Fibroblast of the aortic adventitia (primary cell): ENCODE data around the gene C1orf56. TPM values are rescaled to one million over a fixed set of nuclear protein-coding genes. Genes with fewer than 3 reads are reported as not detected.

Experiments
- DNase-seq: peaks from one replicate; pipeline ENCODE4 v3.0.0-alpha.2; 2010; ENCODE audit warnings: low read depth
- H3K4me3 ChIP-seq: 2 replicates; pipeline ENCODE4 v1.5.1; 2011; ENCODE audit warnings: low read depth, mild to moderate bottlenecking, control low read depth, low read length, moderate library complexity
- total RNA-seq: library from RNA; depleted of rRNA; stranded (reverse); fragments of >200 nt; gene quantifications from 2 replicates; pipeline ENCODE4 v1.2.3, GENCODE V29; 2012; ENCODE audit warnings: low replicate concordance
- TF ChIP-seq, protein P1 (sequence below): IDR thresholded peaks from 2 replicates; pipeline ENCODE4 v1.5.1; 2011; ENCODE audit warnings: mild to moderate bottlenecking, low read length, control low read depth, inconsistent platforms; ENCODE audit not compliant: insufficient read depth

The C1orf56 gene
- total RNA-seq, 1 donor, result 3.3 TPM

DNA sequence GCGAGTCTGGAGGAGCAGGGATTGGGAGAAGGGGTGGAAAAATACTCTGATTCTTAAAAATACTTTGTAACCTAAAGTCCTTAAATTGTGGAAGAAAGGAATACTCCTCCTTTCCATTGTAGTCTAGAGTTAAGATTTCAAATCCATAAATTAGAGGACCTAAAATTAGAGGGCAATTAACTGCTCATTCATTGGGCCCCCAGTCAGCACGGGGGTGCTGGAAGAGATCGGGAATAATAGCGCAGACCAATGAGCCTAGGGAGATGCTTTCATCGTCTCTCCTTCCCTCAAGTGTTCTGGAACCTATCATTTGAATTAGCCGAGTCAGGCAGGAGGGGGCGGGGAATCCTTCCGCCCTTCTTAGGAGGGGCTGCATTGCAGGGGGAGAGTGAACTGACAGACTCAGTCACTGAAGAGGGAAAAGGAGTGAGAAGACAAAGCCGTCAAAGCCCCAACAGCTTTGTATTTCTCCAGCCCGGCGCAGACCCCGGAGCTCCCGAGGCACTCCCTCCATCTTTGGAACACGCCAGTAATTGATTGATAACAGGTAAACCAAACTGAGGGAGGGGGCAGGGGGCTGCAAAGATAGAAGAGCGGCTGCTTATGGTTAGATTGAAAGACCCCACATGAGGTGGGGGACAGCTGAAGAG is 12.6 kb downstream of the C1orf56 start, which contains the start of gene MLLT11:
MLLT11 (plus strand) TSS at position 391 of the 650 bp plus-strand sequence. CDS start 6,828 bp downstream, outside the sequence.
- DNase-seq, result peak; percentile 61
- TF ChIP-seq, protein P1, sequence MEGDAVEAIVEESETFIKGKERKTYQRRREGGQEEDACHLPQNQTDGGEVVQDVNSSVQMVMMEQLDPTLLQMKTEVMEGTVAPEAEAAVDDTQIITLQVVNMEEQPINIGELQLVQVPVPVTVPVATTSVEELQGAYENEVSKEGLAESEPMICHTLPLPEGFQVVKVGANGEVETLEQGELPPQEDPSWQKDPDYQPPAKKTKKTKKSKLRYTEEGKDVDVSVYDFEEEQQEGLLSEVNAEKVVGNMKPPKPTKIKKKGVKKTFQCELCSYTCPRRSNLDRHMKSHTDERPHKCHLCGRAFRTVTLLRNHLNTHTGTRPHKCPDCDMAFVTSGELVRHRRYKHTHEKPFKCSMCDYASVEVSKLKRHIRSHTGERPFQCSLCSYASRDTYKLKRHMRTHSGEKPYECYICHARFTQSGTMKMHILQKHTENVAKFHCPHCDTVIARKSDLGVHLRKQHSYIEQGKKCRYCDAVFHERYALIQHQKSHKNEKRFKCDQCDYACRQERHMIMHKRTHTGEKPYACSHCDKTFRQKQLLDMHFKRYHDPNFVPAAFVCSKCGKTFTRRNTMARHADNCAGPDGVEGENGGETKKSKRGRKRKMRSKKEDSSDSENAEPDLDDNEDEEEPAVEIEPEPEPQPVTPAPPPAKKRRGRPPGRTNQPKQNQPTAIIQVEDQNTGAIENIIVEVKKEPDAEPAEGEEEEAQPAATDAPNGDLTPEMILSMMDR, result no peak
- H3K4me3 ChIP-seq, result peak within 1 kb of the TSS; percentile 89

DNA sequence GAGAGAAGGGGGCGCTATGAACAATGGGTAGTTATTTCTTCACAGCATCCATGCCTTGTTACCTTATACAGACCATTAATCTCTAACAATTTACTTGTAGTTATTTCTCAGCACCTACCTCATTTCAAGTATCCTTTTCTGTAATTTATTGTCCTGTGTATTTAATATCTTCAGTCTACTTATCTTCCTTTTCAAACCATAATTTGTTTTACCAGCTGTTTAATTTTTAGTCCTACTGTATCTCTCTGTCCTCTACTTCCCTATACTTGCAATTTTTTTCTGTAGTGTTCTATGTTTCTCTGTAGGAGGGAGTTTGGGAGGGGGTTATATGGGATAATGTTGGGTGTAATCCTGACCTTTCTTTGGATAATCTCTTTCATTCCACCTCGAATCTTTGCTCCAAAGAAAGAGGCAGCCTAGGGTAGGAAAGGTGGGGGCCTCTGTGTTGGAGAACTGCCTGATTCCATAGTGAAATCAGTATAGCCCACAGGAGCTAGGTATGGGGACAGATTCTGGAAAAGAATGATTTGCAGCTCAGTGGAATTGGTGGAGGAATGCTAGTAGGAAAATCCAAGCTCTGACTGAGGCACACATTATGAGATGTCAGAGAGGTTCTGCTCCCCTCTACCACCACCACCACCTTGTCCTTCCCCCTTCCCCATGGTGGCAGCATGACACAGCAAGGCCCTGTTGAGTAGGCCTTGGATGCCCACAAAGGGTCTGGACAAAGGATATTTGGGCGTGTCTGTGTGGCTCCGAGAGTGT is 13.3 kb downstream of the C1orf56 start:
- peak; percentile 17 for DNase-seq
- H3K4me3 ChIP-seq, result peak overlapping the region; percentile 89
- TF ChIP-seq, protein P1, result no peak

DNA sequence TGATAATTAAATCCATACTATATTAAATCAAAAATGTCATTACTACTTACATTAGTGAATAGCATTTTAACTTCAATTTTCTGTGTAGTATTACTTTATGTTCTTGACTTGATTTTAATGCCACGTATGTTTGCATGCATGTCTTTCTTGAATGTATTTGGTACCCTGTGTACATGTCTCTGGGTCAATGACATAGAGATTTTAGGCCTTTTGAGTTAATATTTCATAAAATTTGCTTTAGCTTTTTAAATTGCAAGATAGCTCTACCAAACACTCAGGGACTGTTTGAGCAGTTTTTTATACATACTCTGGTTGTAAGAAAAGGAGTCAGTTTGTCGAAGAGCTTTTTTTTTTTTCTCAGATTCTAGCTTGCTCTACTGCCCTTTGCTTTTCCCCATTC is 14.2 kb downstream of the C1orf56 start:
- DNase-seq, result peak; percentile 15
- TF ChIP-seq, protein P1, result no peak
- H3K4me3 ChIP-seq, result peak overlapping the region; percentile 89

DNA sequence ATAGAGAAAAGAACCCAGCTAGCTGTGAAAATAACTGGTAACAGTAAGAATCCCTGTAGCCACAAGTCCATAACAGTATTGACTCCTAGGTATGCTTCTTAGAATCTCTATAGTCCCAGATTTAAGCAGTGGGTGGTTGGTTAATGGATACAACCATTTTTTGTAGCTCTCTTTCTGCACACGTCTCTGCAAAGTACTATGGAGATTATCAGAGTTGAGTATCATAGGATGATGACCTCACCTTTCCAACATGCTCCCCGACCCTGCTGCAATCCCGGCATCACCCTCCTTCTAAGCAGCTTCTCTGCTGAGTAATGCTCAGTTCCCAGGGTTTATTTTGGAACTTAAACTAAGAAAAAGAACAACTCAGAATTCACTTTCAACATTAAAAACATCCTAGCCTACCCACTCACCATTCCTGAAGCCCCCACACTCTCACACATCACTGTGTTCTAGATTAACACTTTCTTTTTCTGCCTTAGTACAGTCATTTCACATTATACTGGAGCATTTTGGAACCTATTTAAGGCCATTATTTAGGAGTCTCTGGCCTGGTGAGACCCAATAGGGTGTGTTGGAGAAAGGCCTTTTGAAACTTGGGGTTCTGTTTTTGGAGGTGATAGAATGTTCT is 15.3 kb downstream of the C1orf56 start:
- peak; percentile 92 for DNase-seq
- peak overlapping the region; percentile 42 for H3K4me3 ChIP-seq
- TF ChIP-seq, protein P1, result no peak

DNA sequence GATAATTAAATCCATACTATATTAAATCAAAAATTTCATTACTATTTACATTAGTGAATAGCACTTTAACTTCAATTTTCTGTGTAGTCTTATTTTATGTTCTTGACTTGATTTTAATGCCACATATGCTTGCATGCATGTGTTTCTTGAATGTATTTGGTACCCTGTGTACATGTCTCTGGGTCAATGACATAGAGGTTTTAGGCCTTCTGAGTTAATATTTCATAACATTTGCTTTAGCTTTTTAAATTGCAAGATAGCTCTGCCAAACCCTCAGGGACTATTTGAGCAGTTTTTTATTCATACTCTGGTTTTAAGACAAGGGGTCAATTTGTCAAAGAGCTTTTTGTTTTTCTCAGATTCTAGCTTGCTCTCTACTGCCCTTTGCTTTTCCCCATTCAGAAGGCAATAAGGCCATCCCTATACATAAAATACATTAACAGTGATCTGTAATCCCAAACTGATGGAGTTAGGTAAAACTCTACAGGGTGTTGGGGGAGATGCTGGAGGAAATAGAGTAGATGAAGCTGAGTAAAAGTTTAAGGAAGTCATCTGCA is 17.6 kb downstream of the C1orf56 start:
- TF ChIP-seq, protein P1, result no peak
- no peak for DNase-seq

DNA sequence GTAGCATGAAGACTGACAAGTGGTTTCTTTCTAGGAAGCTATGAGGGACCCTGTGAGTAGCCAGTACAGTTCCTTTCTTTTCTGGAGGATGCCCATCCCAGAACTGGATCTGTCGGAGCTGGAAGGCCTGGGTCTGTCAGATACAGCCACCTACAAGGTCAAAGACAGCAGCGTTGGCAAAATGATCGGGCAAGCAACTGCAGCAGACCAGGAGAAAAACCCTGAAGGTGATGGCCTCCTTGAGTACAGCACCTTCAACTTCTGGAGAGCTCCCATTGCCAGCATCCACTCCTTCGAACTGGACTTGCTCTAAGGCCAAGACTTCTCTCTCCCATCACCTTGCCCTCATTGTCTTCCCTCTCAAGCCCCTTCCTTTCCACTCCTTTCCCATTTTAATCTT is 19.6 kb downstream of the C1orf56 start:
- TF ChIP-seq, protein P1, result no peak
- no peak overlapping the region for H3K4me3 ChIP-seq
- DNase-seq, result no peak

More for the DNA sequence above, 17.6 kb downstream of the C1orf56 start:
- no peak overlapping the region for H3K4me3 ChIP-seq
